ENCODE results near the gene STX8.

- TF ChIP-seq BHLHE40 (IDR thresholded peaks at IDR 0.05; ENCODE audit: borderline replicate concordance) (no peak), ZNF384 (IDR thresholded peaks at IDR 0.05) (no peak), SP1 (IDR thresholded peaks at IDR 0.05) (no peak), FOXA1 (IDR thresholded peaks at IDR 0.05) (no peak), SUZ12 (IDR thresholded peaks at IDR 0.05) (no peak), ELF4 (IDR thresholded peaks at IDR 0.05) (no peak)
Measured at GRCh38 chr17:9478889-9479288, 96.7 kb downstream of the STX8 start.
